Measurements from ENCODE around the gene CLIC3.

DNA sequence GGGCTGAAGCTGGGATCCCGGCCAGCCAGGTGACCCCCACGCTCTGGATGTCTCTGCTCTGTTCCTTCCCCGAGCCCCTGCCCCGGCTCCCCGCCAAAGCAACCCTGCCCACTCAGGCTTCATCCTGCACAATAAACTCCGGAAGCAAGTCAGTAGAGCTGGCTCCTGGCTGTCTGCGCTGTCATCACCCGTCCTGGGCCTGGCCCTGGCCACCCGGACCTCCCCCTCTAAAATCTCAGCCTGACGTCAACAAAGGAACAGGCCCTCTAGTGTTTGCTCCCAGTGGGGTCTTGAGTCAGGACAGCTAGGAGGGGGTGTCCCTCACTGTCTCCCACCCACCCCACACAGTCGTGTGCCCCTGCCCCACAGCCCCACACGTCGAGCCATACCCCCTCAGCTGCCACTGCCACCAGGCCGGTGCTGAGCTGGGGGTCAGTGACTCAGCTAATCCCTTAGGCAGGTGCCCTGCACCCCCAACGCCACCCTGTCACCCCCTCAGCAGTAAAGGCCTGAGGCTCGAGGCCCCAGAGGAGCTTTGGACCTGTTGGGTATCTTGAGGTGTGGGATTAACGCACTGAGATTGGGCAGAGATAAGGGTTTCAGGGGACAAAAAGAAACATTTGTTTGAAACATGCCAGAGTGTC, 14.7 kb downstream of the CLIC3 start:
- TF ChIP-seq, protein P1, sequence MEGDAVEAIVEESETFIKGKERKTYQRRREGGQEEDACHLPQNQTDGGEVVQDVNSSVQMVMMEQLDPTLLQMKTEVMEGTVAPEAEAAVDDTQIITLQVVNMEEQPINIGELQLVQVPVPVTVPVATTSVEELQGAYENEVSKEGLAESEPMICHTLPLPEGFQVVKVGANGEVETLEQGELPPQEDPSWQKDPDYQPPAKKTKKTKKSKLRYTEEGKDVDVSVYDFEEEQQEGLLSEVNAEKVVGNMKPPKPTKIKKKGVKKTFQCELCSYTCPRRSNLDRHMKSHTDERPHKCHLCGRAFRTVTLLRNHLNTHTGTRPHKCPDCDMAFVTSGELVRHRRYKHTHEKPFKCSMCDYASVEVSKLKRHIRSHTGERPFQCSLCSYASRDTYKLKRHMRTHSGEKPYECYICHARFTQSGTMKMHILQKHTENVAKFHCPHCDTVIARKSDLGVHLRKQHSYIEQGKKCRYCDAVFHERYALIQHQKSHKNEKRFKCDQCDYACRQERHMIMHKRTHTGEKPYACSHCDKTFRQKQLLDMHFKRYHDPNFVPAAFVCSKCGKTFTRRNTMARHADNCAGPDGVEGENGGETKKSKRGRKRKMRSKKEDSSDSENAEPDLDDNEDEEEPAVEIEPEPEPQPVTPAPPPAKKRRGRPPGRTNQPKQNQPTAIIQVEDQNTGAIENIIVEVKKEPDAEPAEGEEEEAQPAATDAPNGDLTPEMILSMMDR (conservative IDR thresholded peaks at IDR 0.05; ENCODE audit: low read depth, low read length), result no peak
- no peak for TF ChIP-seq EZH2 (IDR thresholded peaks at IDR 0.05; ENCODE audit: borderline replicate concordance, low read depth, low read length, poor library complexity, severe bottlenecking)

Measured in A673 (cell line).